K562 (cell line): Measurements from ENCODE around the gene RASD2. TPM values are rescaled to one million over a fixed set of nuclear protein-coding genes. Genes with fewer than 3 reads are reported as not detected.
A peak's percentile ranks its signal among the peaks of the same experiment; 100 is the strongest.

Experiments used
- ASH1L ChIP-seq: fragments of 450-650 bp; IDR thresholded peaks from 2 replicates; pipeline ENCODE4 v1.6.1; 2018; ENCODE audit warnings: borderline replicate concordance, mild to moderate bottlenecking, low read depth; ENCODE audit not compliant: partially characterized antibody
- BACH1 ChIP-seq: fragments of 200-800 bp; sonication (Bioruptor generic); IDR thresholded peaks from 2 replicates; pipeline ENCODE4 v1.6.1; 2016; ENCODE audit warnings: missing genetic modification characterization, missing compliant biosample characterization
- BCL6 ChIP-seq: fragments of 250-450 bp; sonication (Bioruptor Pico); IDR thresholded peaks from 2 replicates; pipeline ENCODE4 v1.4.0; 2020
- HCFC1 ChIP-seq: IDR thresholded peaks from 2 replicates; pipeline ENCODE4 v1.6.1; 2012; ENCODE audit warnings: low read depth, low read length, improper control_type of control experiment
- MAFG ChIP-seq: fragments of 450-650 bp; conservative IDR thresholded peaks from 2 replicates; pipeline ENCODE4 v1.6.1; 2016; ENCODE audit warnings: missing genetic modification characterization, missing compliant biosample characterization
- NR2C2 ChIP-seq, 2 experiments: fragments of 200-800 bp in 1 of 2; sonication (Bioruptor generic) in 1 of 2; sonication (generic) in 1 of 2; formaldehyde crosslinking in 1 of 2; IDR thresholded peaks; 2 replicates each; pipeline versions ENCODE4 v1.6.1 to v1.8.0; 2016 to 2022; ENCODE audit warnings: mild to moderate bottlenecking in 1 of 2, missing compliant biosample characterization in 1 of 2, missing genetic modification characterization in 1 of 2, missing genetic modification reagents in 1 of 2
- STAG1 ChIP-seq: sonication (generic); formaldehyde crosslinking; IDR thresholded peaks from 2 replicates; pipeline ENCODE4 v1.5.0; 2020; ENCODE audit warnings: missing genetic modification reagents, borderline replicate concordance
- TFAM ChIP-seq: fragments of 250-450 bp; sonication (Bioruptor Pico); conservative IDR thresholded peaks from 2 replicates; pipeline ENCODE4 v1.5.0; 2021; ENCODE audit warnings: mild to moderate bottlenecking, moderate library complexity
- U2AF2 ChIP-seq: fragments of 200-400 bp; formaldehyde crosslinking; optimal IDR thresholded peaks from 2 replicates; pipeline ENCODE3; 2017; ENCODE audit warnings: low read depth, mild to moderate bottlenecking, low read length
- ZBTB1 ChIP-seq: sonication (generic); formaldehyde crosslinking; IDR thresholded peaks from 2 replicates; pipeline ENCODE4 v1.8.1; 2023; ENCODE audit warnings: missing genetic modification reagents, low read depth, mild to moderate bottlenecking, borderline replicate concordance
- ZFP30 ChIP-seq: fragments of 250-450 bp; sonication (Bioruptor Pico); IDR thresholded peaks from 2 replicates; pipeline ENCODE4 v1.8.0; 2022; ENCODE audit warnings: moderate library complexity, mild to moderate bottlenecking, inconsistent platforms, borderline replicate concordance
- ZFP36 ChIP-seq: fragments of 150-350 bp; IDR thresholded peaks from 2 replicates; pipeline ENCODE4 v1.6.1; 2018; ENCODE audit warnings: low read length, low read depth; ENCODE audit not compliant: partially characterized antibody
- ZNF12 ChIP-seq: sonication (generic); formaldehyde crosslinking; IDR thresholded peaks from 2 replicates; pipeline ENCODE4 v1.4.0; 2020; ENCODE audit warnings: mild to moderate bottlenecking, missing genetic modification reagents
- ZNF217 ChIP-seq: sonication (generic); formaldehyde crosslinking; IDR thresholded peaks from 2 replicates; pipeline ENCODE4 v1.8.0; 2022; ENCODE audit warnings: mild to moderate bottlenecking, missing genetic modification reagents
- ZNF316 ChIP-seq: fragments of 450-650 bp; IDR thresholded peaks from 2 replicates; pipeline ENCODE4 v1.6.1; 2016
- ZNF347 ChIP-seq: fragments of 450-650 bp; formaldehyde crosslinking; IDR thresholded peaks from 2 replicates; pipeline ENCODE4 v1.4.0; 2020; ENCODE audit warnings: low read depth, mild to moderate bottlenecking, moderate library complexity
- ZNF354B ChIP-seq: fragments of 250-450 bp; sonication (Bioruptor Pico); IDR thresholded peaks from 2 replicates; pipeline ENCODE4 v1.4.0; 2020
- ZNF584 ChIP-seq: fragments of 200-800 bp; sonication (Bioruptor generic); IDR thresholded peaks from 2 replicates; pipeline ENCODE4 v1.6.1; 2016; ENCODE audit warnings: low read depth, mild to moderate bottlenecking, missing genetic modification characterization, missing compliant biosample characterization
- ZNF707 ChIP-seq: fragments of 250-450 bp; sonication (Bioruptor Pico); conservative IDR thresholded peaks from 2 replicates; pipeline ENCODE4 v1.8.0; 2022; ENCODE audit warnings: inconsistent platforms, mild to moderate bottlenecking, moderate library complexity
- ZNF75A ChIP-seq: fragments of 450-650 bp; formaldehyde crosslinking; IDR thresholded peaks from 2 replicates; pipeline ENCODE4 v1.4.0; 2020; ENCODE audit warnings: mild to moderate bottlenecking
- ZNF785 ChIP-seq: fragments of 250-450 bp; sonication (Bioruptor Pico); IDR thresholded peaks from 2 replicates; pipeline ENCODE4 v1.4.0; 2020; ENCODE audit warnings: mild to moderate bottlenecking
- ZZZ3 ChIP-seq: fragments of 450-650 bp; IDR thresholded peaks from 2 replicates; pipeline ENCODE4 v1.6.1; 2016; ENCODE audit warnings: antibody characterized with exemption, mild to moderate bottlenecking, moderate library complexity
- polyA plus RNA-seq, 8 experiments: library from polyadenylated mRNA; depleted of rRNA in 4 of 8; stranded (reverse) in 5 of 8; unstranded in 3 of 8; fragments of >200 nt; fragmentation: Nextera tagmentation in 2 of 8; fragmentation: Illumina TruSeq in 1 of 8; extraction: Ambion mirVana in 2 of 8; extraction: Trizol in 1 of 8; gene quantifications; 2 replicates each; pipeline versions ENCODE4 v1.2.1 to v1.2.3, GENCODE V29; 2011 to 2014; ENCODE audit warnings: inconsistent platforms in 1 of 8, missing spikeins in 1 of 8
- total RNA-seq, 7 experiments: library from RNA; depleted of rRNA in 6 of 7; stranded (reverse); fragments of >200 nt in 6 of 7; fragmentation: Illumina TruSeq in 2 of 7; extraction: Trizol in 2 of 7; gene quantifications; 2 replicates each; pipeline versions ENCODE4 v1.2.1 to v1.2.3, GENCODE V29; 2011 to 2021; ENCODE audit warnings: low replicate concordance in 1 of 7
- TF ChIP-seq, protein P1 (sequence below): fragments of 450-650 bp; IDR thresholded peaks from 2 replicates; pipeline ENCODE4 v1.6.1; 2016; ENCODE audit warnings: missing biosample characterization, missing genetic modification characterization
- TF ChIP-seq, protein P2 (sequence below): sonication (generic); formaldehyde crosslinking; IDR thresholded peaks from 2 replicates; pipeline ENCODE4 v1.9.0; 2022; ENCODE audit warnings: mild to moderate bottlenecking, missing genetic modification reagents
- TF ChIP-seq, protein P3 (sequence below): fragments of 450-650 bp; IDR thresholded peaks from 2 replicates; pipeline ENCODE4 v1.6.1; 2016
- TF ChIP-seq, protein P4 (sequence below), 2 experiments: fragments of 450-650 bp in 1 of 2; sonication (generic) in 1 of 2; formaldehyde crosslinking; conservative IDR thresholded peaks; 2 replicates each; pipeline versions ENCODE4 v1.4.0 to v1.8.1; 2020 to 2022; ENCODE audit warnings: mild to moderate bottlenecking in 1 of 2, missing genetic modification reagents in 1 of 2

Gene RASD2
- total and polyA plus RNA-seq, 9 of the 15 experiments (the other 6 are each of a cell fraction or from before 2014, with no cell fraction given) = 0.05 TPM; not detected in 8

DNA sequence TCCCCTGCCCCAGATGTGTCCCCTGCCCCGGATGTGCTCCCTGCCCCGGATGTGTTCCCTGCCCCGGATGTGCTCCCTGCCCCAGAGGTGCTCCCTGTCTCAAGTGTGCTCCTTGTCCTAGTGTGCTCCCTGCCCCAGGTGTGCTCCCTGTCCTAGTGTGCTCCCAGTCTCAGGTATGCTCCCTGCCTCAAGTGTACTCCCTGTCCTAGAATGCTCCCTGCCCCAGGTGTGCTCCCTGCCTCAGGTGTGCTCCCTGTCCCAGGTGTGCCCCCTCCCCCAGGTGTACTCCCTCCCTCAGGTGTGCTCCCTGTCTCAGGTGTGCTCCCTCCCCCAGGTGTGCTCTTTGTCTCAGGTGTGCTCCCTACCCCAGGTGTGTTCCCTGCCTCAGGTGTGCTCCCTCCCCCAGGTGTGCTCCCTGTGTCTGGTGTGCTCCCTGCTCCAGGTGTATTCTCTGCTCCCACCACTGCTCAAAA lies 48.7 kb upstream of the RASD2 start (continued):
- no peak for TF ChIP-seq U2AF2
- TF ChIP-seq ASH1L = no peak
- peak; percentile 55 for TF ChIP-seq HCFC1
- no peak for TF ChIP-seq TFAM (CRISPR knock-in tag)
- no peak for TF ChIP-seq ZFP36
- no peak for TF ChIP-seq ZNF316
- TF ChIP-seq ZNF12 = no peak
- peak; percentile 96 for TF ChIP-seq NR2C2 (CRISPR knock-in tag; IDR thresholded peaks at IDR 0.05)
- peak; percentile 100 for TF ChIP-seq NR2C2 (tag; IDR thresholded peaks at IDR 0.05)
- TF ChIP-seq ZNF75A (CRISPR knock-in tag) = no peak
- TF ChIP-seq STAG1 (CRISPR knock-in tag) = no peak
- no peak for TF ChIP-seq ZNF217 (CRISPR knock-in tag)
- no peak for TF ChIP-seq ZZZ3
- TF ChIP-seq ZNF584 (CRISPR knock-in tag) = peak; percentile 84
- TF ChIP-seq, protein P1, sequence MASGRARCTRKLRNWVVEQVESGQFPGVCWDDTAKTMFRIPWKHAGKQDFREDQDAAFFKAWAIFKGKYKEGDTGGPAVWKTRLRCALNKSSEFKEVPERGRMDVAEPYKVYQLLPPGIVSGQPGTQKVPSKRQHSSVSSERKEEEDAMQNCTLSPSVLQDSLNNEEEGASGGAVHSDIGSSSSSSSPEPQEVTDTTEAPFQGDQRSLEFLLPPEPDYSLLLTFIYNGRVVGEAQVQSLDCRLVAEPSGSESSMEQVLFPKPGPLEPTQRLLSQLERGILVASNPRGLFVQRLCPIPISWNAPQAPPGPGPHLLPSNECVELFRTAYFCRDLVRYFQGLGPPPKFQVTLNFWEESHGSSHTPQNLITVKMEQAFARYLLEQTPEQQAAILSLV = no peak
- no peak for TF ChIP-seq ZNF707 (CRISPR knock-in tag)
- TF ChIP-seq BCL6 = no peak
- no peak for TF ChIP-seq BACH1
- no peak for TF ChIP-seq MAFG (tag)
- no peak for TF ChIP-seq ZFP30 (CRISPR knock-in tag)
- TF ChIP-seq, protein P2, sequence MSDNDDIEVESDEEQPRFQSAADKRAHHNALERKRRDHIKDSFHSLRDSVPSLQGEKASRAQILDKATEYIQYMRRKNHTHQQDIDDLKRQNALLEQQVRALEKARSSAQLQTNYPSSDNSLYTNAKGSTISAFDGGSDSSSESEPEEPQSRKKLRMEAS = no peak
- TF ChIP-seq, protein P3, sequence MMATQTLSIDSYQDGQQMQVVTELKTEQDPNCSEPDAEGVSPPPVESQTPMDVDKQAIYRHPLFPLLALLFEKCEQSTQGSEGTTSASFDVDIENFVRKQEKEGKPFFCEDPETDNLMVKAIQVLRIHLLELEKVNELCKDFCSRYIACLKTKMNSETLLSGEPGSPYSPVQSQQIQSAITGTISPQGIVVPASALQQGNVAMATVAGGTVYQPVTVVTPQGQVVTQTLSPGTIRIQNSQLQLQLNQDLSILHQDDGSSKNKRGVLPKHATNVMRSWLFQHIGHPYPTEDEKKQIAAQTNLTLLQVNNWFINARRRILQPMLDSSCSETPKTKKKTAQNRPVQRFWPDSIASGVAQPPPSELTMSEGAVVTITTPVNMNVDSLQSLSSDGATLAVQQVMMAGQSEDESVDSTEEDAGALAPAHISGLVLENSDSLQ = peak; percentile 17; the same call in 1 of the 2 replicates
- no peak for TF ChIP-seq ZNF347 (CRISPR knock-in tag)
- no peak for TF ChIP-seq ZBTB1 (CRISPR knock-in tag)
- TF ChIP-seq ZNF354B (CRISPR knock-in tag) = no peak
- TF ChIP-seq, protein P4, sequence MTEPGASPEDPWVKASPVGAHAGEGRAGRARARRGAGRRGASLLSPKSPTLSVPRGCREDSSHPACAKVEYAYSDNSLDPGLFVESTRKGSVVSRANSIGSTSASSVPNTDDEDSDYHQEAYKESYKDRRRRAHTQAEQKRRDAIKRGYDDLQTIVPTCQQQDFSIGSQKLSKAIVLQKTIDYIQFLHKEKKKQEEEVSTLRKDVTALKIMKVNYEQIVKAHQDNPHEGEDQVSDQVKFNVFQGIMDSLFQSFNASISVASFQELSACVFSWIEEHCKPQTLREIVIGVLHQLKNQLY (CRISPR knock-in tag; conservative IDR thresholded peaks at IDR 0.05) = no peak
- TF ChIP-seq ZNF785 = no peak
